ENCODE data around the gene ZNF286A. TPM values are rescaled to one million over a fixed set of nuclear protein-coding genes. Genes with fewer than 3 reads are reported as not detected.
"Not testable (repeated sequence)": the region's sequence is repeated elsewhere in the genome, so short reads cannot be mapped to it uniquely, and the experiment has no call there.

The ZNF286A gene
- total RNA-seq, 1 donor from 2014 or later, result 118 TPM

DNA sequence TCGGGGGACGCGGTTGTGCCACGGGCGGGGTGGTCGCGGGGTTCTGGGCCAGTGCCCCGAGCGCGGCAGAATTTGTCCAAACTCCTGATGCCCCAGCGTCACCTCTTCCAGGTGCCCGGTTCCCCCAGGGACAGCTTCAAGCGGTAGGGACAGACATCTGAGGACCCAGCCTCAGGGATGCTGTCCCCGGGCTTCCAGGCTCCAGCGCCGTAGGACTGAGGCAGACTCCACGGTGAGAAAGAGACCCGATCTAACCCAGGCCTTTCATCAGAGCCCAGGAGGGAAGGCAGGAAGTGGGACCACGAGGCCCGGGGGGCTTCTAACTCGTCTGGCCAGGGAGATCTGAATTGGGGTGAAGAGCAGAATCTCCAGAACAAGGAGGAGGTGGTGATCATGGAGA, 385 bp downstream of the ZNF286A start:
- DNase-seq, result not testable (repeated sequence)

GRCh38 chr17:15704239-15704638, 4.7 kb downstream of the ZNF286A start:
- DNase-seq, result not testable (repeated sequence)

DNA sequence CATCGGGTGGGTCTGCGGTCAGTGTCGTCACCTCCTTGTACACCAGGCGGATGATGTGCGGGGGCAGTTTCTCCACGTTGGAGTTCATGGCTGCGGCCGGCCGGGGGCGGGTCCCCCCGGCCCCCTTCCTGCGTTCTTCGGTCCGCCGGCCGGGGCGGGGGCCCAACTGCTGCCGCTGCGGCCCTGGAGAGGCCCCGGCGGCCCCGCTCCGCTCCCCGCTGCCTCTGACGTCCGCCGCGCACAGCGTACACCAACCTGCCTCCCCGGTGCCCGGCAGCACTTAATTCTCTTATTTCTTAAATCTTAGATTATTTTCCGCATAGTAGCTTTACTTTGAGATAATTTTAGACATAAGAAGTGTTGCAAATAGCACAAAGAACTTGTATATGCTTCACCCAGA, 5.3 kb downstream of the ZNF286A start:
- not testable (repeated sequence) for DNase-seq

- not testable (repeated sequence) for DNase-seq
Observed at GRCh38 chr17:15708879-15709278, 9.3 kb downstream of the ZNF286A start.

GRCh38 chr17:15716601-15717563, 17.3 kb downstream of the ZNF286A start:
- DNase-seq, result not testable (repeated sequence)

DNA sequence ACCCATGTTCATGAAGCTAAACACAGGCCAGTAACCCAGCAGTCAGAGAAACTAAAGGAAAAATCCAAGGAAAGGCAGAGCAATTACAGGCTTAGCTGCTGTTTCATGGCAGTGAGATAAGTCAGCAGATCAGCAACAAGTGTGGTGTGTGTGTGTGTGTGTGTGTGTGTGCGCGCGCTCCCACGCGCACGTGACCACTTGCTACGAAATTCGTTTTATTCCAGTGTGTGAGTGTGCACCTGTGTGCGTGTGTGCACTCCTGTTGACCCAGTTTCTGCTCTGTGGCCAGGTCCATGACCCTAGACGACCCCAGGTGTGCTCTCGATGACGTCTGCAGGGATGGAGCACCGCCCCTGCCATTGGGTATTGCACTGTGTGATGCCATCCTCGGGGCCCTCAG, 31.0 kb downstream of the ZNF286A start:
- DNase-seq, result not testable (repeated sequence)

DNA sequence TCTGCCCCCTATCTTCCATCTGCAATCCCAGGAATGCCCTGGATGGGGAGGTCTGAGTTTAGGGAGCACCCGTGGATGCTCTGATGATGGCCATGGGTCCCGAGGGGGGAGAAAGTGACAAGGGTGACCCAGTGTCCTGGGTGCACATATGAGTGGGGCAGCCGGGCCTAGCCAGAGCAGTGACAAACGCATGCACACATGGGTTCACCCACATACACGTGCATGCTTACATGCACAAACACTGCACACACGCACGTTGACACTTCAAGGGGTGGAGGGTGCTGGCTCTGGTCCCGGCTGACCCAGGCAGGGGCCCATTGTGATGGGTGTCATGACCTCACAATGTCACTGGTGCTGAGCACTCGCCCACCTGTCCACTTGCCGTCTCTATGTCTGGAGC, 32.3 kb downstream of the ZNF286A start, which contains the start of gene TBC1D26:
TSS of gene TBC1D26 (plus strand) at position 384 of the 400 bp plus-strand sequence. CDS start 3,066 bp downstream, outside the sequence.
- not testable (repeated sequence) for DNase-seq

DNA sequence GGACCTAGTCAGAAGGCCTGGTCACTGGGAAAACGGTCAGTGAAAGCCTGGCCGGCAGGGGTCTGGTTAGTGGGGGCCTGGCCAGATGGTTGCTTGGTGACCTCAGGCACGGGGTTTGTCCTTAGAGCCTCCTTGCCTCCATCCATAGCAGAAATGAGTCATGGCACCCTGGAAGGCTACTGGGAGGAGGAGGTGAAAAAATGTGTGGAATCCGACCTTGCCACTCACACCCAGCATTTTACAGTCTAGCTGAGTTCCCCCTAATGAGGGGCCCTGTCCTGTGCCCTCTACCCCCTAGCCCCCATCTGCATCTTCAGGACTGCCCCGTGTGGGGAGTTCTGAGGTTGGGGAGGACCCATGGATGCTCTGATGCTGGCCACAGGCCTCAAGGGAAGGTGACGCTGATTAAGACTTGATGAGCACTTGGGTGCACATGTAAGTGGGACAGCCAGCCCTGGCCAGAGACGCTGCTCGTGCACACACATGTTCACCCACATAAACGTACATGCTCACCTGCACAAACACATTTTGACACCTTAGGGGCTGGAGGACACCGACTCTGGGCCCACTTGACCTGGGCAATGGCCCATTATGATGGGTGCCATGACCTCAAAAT, 33.7 kb downstream of the ZNF286A start:
- DNase-seq, result not testable (repeated sequence)

DNA sequence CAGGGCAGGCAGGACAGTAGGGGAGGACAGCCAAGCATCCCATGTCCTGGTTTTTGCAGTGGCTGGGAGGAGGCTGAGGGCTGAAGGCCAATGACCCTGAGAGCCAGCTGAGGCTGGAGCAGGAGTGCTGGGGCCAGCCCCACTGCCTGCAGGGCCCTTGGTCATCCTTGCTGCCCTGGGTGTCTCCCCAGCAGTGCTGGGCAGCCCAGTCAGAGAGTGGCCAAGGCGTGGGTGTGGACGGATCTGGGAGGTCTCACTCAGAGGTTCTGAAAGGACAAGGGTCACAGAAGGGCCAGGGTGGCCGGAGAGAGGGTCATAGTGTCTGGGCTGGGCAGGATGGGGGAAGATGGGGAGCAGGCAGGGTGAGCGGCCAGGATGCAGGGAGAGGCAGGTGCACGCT, 37.0 kb downstream of the ZNF286A start:
- DNase-seq, result not testable (repeated sequence)

- no peak for DNase-seq
Observed at GRCh38 chr17:15738066-15738465, 38.5 kb downstream of the ZNF286A start.

- not testable (repeated sequence) for DNase-seq
Observed at GRCh38 chr17:15739259-15739658, 39.7 kb downstream of the ZNF286A start.

GRCh38 chr17:15740041-15740440, 40.5 kb downstream of the ZNF286A start:
- DNase-seq, result not testable (repeated sequence)

- DNase-seq, result no peak
Observed at GRCh38 chr17:15740570-15741120, 41.1 kb downstream of the ZNF286A start.

DNA sequence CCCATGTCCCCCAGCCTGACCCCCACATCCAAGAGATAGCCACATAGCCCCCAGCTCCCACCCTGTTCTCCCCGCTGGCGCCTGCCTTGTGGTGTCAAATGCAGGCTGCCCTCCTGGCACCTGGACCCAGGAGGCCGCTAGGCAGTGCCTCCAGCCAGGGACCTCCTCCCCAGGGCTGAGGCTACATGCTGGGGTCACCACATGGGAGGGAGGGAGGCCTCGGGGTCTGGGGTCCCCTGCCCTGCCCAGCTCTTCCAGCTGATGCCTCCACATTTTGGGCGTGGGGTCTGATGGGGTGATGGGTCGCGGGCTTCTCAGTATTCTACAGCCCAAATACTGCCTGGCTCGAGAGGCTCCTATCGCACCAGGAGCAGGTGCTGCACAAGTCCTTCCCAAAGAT, 42.1 kb downstream of the ZNF286A start:
- DNase-seq, result no peak

- no peak for DNase-seq
Observed at GRCh38 chr17:15742051-15742795, 42.7 kb downstream of the ZNF286A start.

- no peak for DNase-seq
Observed at GRCh38 chr17:15742921-15743320, 43.4 kb downstream of the ZNF286A start.

GRCh38 chr17:15744074-15744676, 44.6 kb downstream of the ZNF286A start:
- no peak for DNase-seq

GRCh38 chr17:15744885-15745284, 45.3 kb downstream of the ZNF286A start:
- DNase-seq, result no peak

GRCh38 chr17:15749403-15749802, 49.9 kb downstream of the ZNF286A start:
- not testable (repeated sequence) for DNase-seq

GRCh38 chr17:15768865-15769533, 69.4 kb downstream of the ZNF286A start:
- not testable (repeated sequence) for DNase-seq

Data from occipital lobe (tissue), 2 donors.